ENCODE data around the gene HOXA4.

HOXA4 gene

DNA sequence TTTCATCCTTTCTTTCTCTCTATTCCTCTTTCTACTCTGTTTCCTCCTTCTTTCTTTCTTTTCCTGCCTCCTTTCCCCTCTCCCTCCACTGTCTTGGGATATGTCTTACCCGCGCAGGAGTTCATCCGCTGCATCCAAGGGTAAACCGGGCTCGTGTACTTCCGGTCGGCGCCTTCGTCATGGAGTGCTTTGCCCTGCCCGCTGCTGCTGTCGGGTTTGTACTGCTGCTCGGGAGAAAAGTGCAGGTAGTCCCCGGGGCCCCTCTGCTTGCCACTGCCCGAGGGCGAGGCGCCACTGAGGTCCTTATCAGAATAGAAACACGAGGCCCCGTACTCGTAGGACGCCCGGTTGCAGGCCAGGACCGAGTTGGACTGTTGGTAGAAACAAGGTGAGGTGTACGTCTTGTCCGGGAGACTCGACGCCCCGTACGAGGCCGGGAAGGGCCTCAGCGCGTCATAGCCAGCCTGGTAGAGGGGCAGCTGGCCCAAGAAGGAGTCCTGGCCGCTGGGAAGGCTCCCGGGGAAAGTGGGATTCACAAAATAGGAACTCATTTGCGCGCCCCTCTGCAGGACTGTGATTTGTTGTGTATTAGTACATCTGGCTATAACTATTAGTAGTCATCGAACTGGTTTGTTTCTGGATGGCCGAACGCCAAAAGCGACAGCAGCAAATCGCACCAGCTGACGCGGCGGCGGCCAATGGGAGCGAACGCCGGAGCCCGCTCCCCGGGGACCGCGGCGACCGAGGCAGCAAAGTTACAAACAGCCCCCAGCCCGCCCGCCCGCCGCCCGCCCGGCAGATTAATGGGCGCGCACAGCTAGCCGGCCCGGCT, 16.9 kb upstream of the HOXA4 start, which contains the start of gene HOXA6:
Gene HOXA6, minus strand, starts transcription at position 576 of the 832 bp plus-strand sequence. Its CDS starts 25 bp downstream, at position 551.
- no peak for DNase-seq (ENCODE audit: low read depth)
- no peak within 1 kb of the TSS for H3K4me3 ChIP-seq (ENCODE audit: low read depth, low read length)
- TF ChIP-seq, protein P1, sequence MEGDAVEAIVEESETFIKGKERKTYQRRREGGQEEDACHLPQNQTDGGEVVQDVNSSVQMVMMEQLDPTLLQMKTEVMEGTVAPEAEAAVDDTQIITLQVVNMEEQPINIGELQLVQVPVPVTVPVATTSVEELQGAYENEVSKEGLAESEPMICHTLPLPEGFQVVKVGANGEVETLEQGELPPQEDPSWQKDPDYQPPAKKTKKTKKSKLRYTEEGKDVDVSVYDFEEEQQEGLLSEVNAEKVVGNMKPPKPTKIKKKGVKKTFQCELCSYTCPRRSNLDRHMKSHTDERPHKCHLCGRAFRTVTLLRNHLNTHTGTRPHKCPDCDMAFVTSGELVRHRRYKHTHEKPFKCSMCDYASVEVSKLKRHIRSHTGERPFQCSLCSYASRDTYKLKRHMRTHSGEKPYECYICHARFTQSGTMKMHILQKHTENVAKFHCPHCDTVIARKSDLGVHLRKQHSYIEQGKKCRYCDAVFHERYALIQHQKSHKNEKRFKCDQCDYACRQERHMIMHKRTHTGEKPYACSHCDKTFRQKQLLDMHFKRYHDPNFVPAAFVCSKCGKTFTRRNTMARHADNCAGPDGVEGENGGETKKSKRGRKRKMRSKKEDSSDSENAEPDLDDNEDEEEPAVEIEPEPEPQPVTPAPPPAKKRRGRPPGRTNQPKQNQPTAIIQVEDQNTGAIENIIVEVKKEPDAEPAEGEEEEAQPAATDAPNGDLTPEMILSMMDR (IDR thresholded peaks at IDR 0.05; ENCODE audit: insufficient read depth, low read depth, low read length, missing control alignments), result no peak

GRCh38 chr7:27146491-27147198, 16.1 kb upstream of the HOXA4 start:
- no peak overlapping the region for H3K4me3 ChIP-seq (ENCODE audit: low read depth, low read length)
- TF ChIP-seq, protein P1 (IDR thresholded peaks at IDR 0.05; ENCODE audit: insufficient read depth, low read depth, low read length, missing control alignments), result no peak
- DNase-seq (ENCODE audit: low read depth), result no peak

DNA sequence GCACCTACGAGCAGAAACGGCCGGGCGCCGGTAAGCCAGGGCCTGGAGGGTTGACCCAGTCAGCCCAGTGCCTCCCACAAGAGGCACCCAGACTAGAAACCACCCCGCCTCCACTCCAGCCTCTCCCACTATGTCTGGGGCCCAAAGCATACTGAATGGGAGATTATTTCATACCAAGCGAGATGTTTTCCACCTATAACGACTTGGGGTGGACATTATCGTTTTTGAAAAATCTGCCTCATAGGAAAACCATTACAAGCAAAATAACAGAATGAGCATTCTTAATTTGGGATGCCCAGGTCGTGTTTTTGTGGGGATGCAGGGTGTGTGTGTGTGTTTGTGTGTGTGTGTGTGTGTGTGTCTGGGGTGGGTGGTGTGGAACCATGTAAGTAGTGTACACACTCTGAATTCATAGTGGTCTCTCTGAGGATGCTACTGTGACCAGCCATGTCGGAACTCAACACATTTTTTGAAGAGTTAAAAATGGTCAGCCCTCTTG, 15.4 kb upstream of the HOXA4 start:
- no peak overlapping the region for H3K4me3 ChIP-seq (ENCODE audit: low read depth, low read length)

DNA sequence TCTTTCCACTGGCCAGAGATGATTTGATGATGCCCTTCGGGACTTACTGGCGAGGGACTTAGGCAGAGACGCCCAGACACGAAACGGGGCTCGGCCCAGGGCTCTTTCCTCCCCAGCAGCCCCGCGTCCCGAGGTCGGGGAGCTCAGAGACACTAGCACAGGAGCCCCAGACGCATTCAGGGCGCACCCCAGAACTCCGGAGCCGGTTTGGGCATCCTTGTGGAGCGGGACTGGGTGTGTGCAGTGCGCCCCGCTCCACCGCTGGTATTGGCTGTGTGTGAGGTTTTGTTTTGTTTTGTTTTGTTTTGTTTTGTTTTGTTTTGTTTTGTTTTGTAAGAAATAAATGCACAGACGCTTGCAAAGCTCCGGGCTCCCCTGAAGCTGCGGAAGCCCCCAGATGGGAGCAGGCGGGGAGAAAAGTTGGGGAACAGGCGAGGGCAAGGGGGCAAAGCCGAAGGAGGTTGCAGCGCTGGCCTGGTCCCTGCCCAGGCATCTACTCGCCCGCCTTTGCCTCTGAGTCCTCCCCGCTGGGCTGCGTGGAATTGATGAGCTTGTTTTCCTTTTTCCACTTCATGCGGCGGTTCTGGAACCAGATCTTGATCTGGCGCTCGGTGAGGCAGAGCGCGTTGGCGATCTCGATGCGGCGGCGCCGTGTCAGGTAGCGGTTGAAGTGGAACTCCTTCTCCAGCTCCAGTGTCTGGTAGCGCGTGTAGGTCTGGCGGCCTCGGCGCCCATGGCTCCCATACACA, 14.8 kb upstream of the HOXA4 start:
- H3K4me3 ChIP-seq (ENCODE audit: low read depth, low read length), result no peak overlapping the region
- TF ChIP-seq, protein P1 (IDR thresholded peaks at IDR 0.05; ENCODE audit: insufficient read depth, low read depth, low read length, missing control alignments), result no peak
- DNase-seq (ENCODE audit: low read depth), result no peak

More for the DNA sequence above, 15.4 kb upstream of the HOXA4 start:
- TF ChIP-seq, protein P1 (IDR thresholded peaks at IDR 0.05; ENCODE audit: insufficient read depth, low read depth, low read length, missing control alignments), result no peak
- DNase-seq (ENCODE audit: low read depth), result no peak

- TF ChIP-seq, protein P1 (IDR thresholded peaks at IDR 0.05; ENCODE audit: insufficient read depth, low read depth, low read length, missing control alignments), result no peak
- DNase-seq (ENCODE audit: low read depth), result no peak
- no peak overlapping the region for H3K4me3 ChIP-seq (ENCODE audit: low read depth, low read length)
Observed at GRCh38 chr7:27144781-27145164, 14.2 kb upstream of the HOXA4 start.

DNA sequence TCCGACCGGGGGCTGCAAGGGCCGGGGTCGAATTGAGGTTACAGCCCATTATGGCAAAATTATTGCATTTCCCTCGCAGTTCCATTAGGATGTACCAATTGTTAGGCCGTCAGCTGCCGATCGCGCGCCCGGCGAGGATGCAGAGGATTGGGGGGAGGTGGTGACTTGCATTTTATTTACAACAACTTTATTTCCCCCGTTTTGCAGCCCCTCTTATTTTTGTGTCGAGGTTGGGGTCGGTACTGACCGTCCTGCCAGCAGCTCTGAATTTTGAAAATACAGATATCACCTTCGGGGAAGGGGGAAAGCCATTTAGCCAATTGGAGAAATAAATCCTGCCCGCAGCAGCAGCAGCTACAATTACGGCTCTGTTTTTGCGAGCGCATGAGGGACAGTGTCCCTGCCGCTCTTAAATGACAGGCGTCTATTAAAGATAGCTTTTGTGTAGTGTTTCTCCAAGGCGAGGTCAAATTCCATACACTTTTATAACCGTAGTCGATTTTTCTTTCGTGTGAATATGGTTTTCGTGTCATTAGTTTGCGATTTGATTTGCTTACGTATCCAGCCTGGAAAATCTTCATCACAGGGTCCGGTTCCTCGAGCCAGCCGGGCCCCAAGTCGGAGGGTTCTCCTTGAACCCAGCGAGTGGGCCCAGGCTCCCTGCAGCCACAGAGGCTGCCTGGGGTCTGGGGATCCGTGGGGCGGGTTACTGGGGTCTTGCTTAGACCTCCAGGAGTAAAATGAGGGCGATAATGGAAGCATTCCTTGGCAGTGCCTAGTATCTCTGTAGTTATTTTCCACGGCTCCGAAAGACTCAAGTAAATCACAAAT, 13.6 kb upstream of the HOXA4 start:
- TF ChIP-seq, protein P1 (IDR thresholded peaks at IDR 0.05; ENCODE audit: insufficient read depth, low read depth, low read length, missing control alignments), result peak; percentile 57
- H3K4me3 ChIP-seq (ENCODE audit: low read depth, low read length), result no peak overlapping the region
- no peak for DNase-seq (ENCODE audit: low read depth)

Measured in GM12865 (cell line).